ENCODE data around the gene SLC2A9. TPM values are rescaled to one million over a fixed set of nuclear protein-coding genes. Genes with fewer than 3 reads are reported as not detected.

Gene SLC2A9
- total and polyA plus RNA-seq, 2 of the 13 experiments (the other 11 are each of a cell fraction or from before 2014, with no cell fraction given), result 36.2 to 42.3 TPM

DNA sequence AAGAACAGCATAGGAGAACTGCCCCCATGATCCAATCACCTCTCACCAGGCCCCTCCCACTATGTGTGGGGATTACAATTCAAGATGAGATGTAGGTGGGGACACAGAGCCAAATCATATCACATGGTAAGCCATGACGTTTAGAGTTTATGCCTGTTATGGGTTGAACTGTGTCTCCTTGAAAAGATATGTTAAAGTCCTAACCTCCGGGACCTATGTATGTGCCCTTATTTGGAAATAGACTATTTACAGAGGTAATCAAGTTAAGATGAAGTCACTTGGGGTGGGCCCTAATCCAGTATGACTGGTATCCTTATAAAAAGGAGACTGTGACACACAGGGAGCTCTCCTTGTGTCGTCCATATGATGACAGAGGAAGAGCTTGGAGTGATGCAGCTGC is 25.2 kb upstream of the SLC2A9 start:
- intact Hi-C loops (cut with micrococcal nuclease; ENCODE audit: unreplicated experiment) (no loop called here), in situ Hi-C loops (cut with HindIII; ENCODE audit: extremely low pct_ligation_motif_present, low pct_unique_long_range_greater_than_20kb) (no loop called here)
- H2AFZ ChIP-seq (ENCODE audit: low read length), result no peak overlapping the region
- H3K9ac ChIP-seq (ENCODE audit: insufficient read depth, low read depth, low read length), result no peak overlapping the region
- ATAC-seq (no peak), FAIRE-seq (no peak), DNase-seq (ENCODE audit: low spot score) (no peak)
- H3K4me2 ChIP-seq (ENCODE audit: low read depth, low read length), result no peak overlapping the region
- H3K4me1 ChIP-seq (ENCODE audit: insufficient read depth, low read length), result peaks cover 61% of the 10 kb centered on the region
- no peak for TF ChIP-seq ZNF652 (CRISPR knock-in tag; IDR thresholded peaks at IDR 0.05; ENCODE audit: borderline replicate concordance, low read depth)
- peak; percentile 60; the same call in 1 of the 2 replicates for TF ChIP-seq SRF (IDR thresholded peaks at IDR 0.05; ENCODE audit: low read depth, low read length)
- peaks cover 8% of the 10 kb centered on the region for H3K9me3 ChIP-seq (ENCODE audit: low read length)
- no peaks in the 10 kb centered on the region for H4K20me1 ChIP-seq (ENCODE audit: insufficient read depth, low read length)
- CTCF ChIA-PET (ENCODE audit: low intra/inter-chr PET ratio, low total read pairs), result no interaction called here
- H3K4me3 ChIP-seq (replicated peaks in 1 of 3; ENCODE audit: insufficient read depth in 1 of 3, low read depth in 2 of 3, low read length in 3 of 3), result no peak overlapping the region
- H3K79me2 ChIP-seq (ENCODE audit: insufficient read depth, low read length), result no peaks in the 10 kb centered on the region
- H3K27ac ChIP-seq (ENCODE audit: extremely low read length, insufficient read depth, low read length), result no peak overlapping the region
- no TSS peak for BruUV-seq (replicated peaks)
- no peaks in the 10 kb centered on the region for H3K36me3 ChIP-seq (replicated peaks in 1 of 2; ENCODE audit: control insufficient read depth in 1 of 2, insufficient read depth in 2 of 2, low read length in 2 of 2)
- POLR2A ChIA-PET, result no interaction called here
- WGBS (ENCODE audit: low lambda C conversion rate), result 97% methylated on average over 3 of the region's 3 CpGs
- H3K27me3 ChIP-seq (ENCODE audit: control insufficient read depth in 1 of 2, insufficient read depth in 2 of 2, low read length in 2 of 2), result no peaks in the 10 kb centered on the region

DNA sequence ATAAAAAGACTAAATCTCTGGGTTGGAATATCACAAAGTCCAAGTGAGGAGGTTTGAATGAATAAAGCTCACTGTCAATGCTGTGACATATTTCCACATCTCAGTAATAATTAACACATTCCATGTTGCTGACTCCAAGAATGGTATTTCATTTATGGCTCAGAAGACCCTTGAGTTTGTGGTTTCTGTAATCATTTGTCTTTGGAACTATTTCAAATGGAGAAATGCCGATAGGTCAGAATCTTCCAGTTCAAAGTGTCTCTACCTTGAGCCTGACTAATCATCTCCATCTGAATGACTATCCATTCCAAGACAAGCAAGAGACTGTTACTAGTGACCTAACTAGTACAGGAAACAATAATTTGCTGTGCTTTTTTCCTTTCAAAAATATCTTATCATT is 24.2 kb upstream of the SLC2A9 start:
- FAIRE-seq (peak; percentile 88), ATAC-seq (peak; percentile 92), DNase-seq (ENCODE audit: low spot score) (peak; percentile 93)
- no TSS peak for BruUV-seq (replicated peaks)
- 7% methylated on average over 1 of the region's 1 CpG for WGBS (ENCODE audit: low lambda C conversion rate)
- Histone ChIP-seq H2AFZ (ENCODE audit: low read length) (no peak overlapping the region), H3K36me3 (replicated peaks in 1 of 2; ENCODE audit: control insufficient read depth in 1 of 2, insufficient read depth in 2 of 2, low read length in 2 of 2) (no peaks in the 10 kb centered on the region), H3K79me2 (ENCODE audit: insufficient read depth, low read length) (no peaks in the 10 kb centered on the region), H4K20me1 (ENCODE audit: insufficient read depth, low read length) (no peaks in the 10 kb centered on the region), H3K4me2 (ENCODE audit: low read depth, low read length) (peak overlapping the region; percentile 13; the same call in 1 of the 2 replicates), H3K27me3 (ENCODE audit: control insufficient read depth in 1 of 2, insufficient read depth in 2 of 2, low read length in 2 of 2) (no peaks in the 10 kb centered on the region), H3K9ac (ENCODE audit: insufficient read depth, low read depth, low read length) (no peak overlapping the region), H3K4me1 (ENCODE audit: insufficient read depth, low read length) (peaks cover 53% of the 10 kb centered on the region), H3K9me3 (ENCODE audit: low read length) (peaks cover 8% of the 10 kb centered on the region), H3K4me3 (replicated peaks in 1 of 3; ENCODE audit: insufficient read depth in 1 of 3, low read depth in 2 of 3, low read length in 3 of 3) (no peak overlapping the region), H3K27ac (ENCODE audit: extremely low read length, insufficient read depth, low read length) (peak overlapping the region; percentile 57)
- ChIA-PET POLR2A (interaction anchor here (0.7 to 1.0 kb wide), 3 partner anchors 13 to 39 kb away, joined by 3 to 4 read pairs (median 3); no protein-coding TSS in a partner anchor), CTCF (ENCODE audit: low intra/inter-chr PET ratio, low total read pairs) (no interaction called here)
- in situ Hi-C loops (cut with HindIII; ENCODE audit: extremely low pct_ligation_motif_present, low pct_unique_long_range_greater_than_20kb) (no loop called here), intact Hi-C loops (cut with micrococcal nuclease; ENCODE audit: unreplicated experiment) (no loop called here)
- no peak for TF ChIP-seq EEA1 (CRISPR knock-in tag; IDR thresholded peaks at IDR 0.05; ENCODE audit: borderline replicate concordance)
- TF ChIP-seq GATAD2A (CRISPR knock-in tag; IDR thresholded peaks at IDR 0.05), result peak; percentile 71
- TF ChIP-seq ZNF577 (CRISPR knock-in tag; IDR thresholded peaks at IDR 0.05; ENCODE audit: borderline replicate concordance, low read depth), result no peak
- 0 out of 2 replicates have a peak, but pooled peaks have one; percentile 23 for TF ChIP-seq ZBTB21 (CRISPR knock-in tag; IDR thresholded peaks at IDR 0.05)
- TF ChIP-seq SOX6 (IDR thresholded peaks at IDR 0.05), result no peak
- peak; percentile 30; the same call in 1 of the 2 replicates for TF ChIP-seq SOX6 (CRISPR knock-in tag; IDR thresholded peaks at IDR 0.05)
- TF ChIP-seq ARID5B (CRISPR knock-in tag; IDR thresholded peaks at IDR 0.05), result peak; percentile 65; the same call in 1 of the 2 replicates
- peak; percentile 34; the same call in 1 of the 2 replicates for TF ChIP-seq HNF4G (IDR thresholded peaks at IDR 0.05; ENCODE audit: borderline replicate concordance, low read depth, low read length)
- no peak for TF ChIP-seq HNF4G (CRISPR knock-in tag; IDR thresholded peaks at IDR 0.05; ENCODE audit: borderline replicate concordance, low read depth)
- peak; percentile 72; the same call in 1 of the 2 replicates for TF ChIP-seq NCOR1 (IDR thresholded peaks at IDR 0.05; ENCODE audit: borderline replicate concordance, low read length)
- TF ChIP-seq RCOR2 (CRISPR knock-in tag; IDR thresholded peaks at IDR 0.05), result 0 out of 2 replicates have a peak, but pooled peaks have one; percentile 32
- TF ChIP-seq CREM (IDR thresholded peaks at IDR 0.05), result peak; percentile 42
- TF ChIP-seq CREM (CRISPR knock-in tag; IDR thresholded peaks at IDR 0.05), result no peak
- peak; percentile 46 for TF ChIP-seq NR2F6 (IDR thresholded peaks at IDR 0.05)
- no peak; the same call in 1 of the 2 replicates for TF ChIP-seq NR2F6 (CRISPR knock-in tag; IDR thresholded peaks at IDR 0.05)

All from HepG2 (cell line).